Placental epithelial cell (primary cell): ENCODE results near the gene SERPINI1. TPM values are rescaled to one million over a fixed set of nuclear protein-coding genes. Genes with fewer than 3 reads are reported as not detected.

Experiments used
- small RNA-seq: library from RNA; depleted of rRNA; stranded (forward); fragments of <200 nt; gene quantifications from one replicate; pipeline ENCODE3, GENCODE V24; 2012
- total RNA-seq: library from RNA; depleted of rRNA; stranded (reverse); fragments of >200 nt; gene quantifications from 2 replicates; pipeline ENCODE4 v1.2.3, GENCODE V29; 2012

Gene SERPINI1
- total RNA-seq, result 1.6 and 2.0 TPM in 2 replicates

DNA sequence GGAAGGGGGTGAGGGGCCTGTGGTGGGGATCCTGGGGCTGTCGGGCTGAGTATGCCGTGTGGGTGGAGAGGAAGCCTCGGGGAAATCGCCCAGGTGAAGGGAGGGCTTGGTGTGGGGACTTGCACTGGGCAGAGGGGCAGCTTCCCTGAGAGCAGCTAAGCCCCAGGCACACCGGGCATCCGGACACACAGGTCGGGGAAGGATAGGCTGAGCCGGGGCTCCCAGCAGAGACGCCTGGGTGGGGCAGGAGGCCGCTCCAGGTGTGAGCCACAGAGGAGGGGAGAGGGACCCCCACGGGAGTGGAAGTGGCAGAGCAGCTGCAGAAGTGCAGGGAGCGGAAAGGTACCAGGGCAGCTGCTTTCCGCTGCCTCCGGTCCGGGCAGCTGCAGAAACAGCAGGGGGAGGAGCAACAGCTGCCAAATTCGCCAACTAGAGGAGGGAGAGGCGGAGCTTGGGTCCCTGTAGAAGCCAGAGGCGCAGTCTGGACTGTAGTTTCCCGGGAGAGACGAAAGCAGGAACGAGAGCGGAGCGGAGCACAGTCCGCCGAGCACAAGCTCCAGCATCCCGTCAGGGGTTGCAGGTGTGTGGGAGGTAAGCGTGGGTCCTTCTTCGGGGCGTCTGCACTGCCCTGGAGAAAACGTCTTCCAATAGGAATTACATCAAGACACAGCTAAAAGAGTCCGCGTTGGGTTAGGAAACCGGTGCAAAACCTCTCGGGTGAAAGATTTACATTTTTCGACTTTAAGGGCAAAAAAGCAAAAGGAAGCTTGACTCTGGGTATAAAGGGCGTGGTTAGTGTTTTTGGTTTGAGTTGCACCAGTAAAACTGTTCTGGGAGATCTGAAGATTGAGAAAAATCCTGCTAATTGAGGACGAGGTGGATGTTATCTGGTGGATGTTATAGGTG, at the start of gene SERPINI1:
Gene SERPINI1 (plus strand): TSS at position 489 of the 906 bp plus-strand sequence. CDS start 53,408 bp downstream, outside the sequence.

GRCh38 chr3:167734498-167735232, 856 bp upstream of the SERPINI1 start, which contains the start of gene PDCD10:
Gene PDCD10, minus strand, starts transcription at chr3:167734892. Its CDS starts 14,735 bp downstream, at chr3:167720157.

Small RNAs within 50 kb of the gene (small RNA-seq; reads per million reads assigned to genes)
- gene HMGN1P8, result 0.12 reads per million

Other genes starting within 250 kb of the SERPINI1 start
- not detected in 2 replicates for gene WDR49, start 81.8 kb upstream of the SERPINI1 start, total RNA-seq
- 58.2 and 72.6 TPM in 2 replicates for gene PDCD10, start 829 bp upstream of the SERPINI1 start, total RNA-seq